H9 (cell line): ENCODE data around the gene SPATS2. TPM values are rescaled to one million over a fixed set of nuclear protein-coding genes. Genes with fewer than 3 reads are reported as not detected.

Experiments used
- DNase-seq: peaks from one replicate; pipeline ENCODE4 v3.0.0-alpha.2; 2017
- H2AFZ ChIP-seq: one replicate; pipeline ENCODE4 v1.6.1; 2013; ENCODE audit warnings: mild to moderate bottlenecking, low read length, control low read depth, moderate library complexity
- H2AK5ac ChIP-seq: 2 replicates; pipeline ENCODE4 v1.6.1; 2013; ENCODE audit warnings: low read length, control low read depth, mixed read lengths; ENCODE audit not compliant: insufficient read length
- H2BK120ac ChIP-seq: one replicate; pipeline ENCODE4 v1.6.1; 2013; ENCODE audit warnings: low read depth, mild to moderate bottlenecking, low read length, control low read depth, inconsistent platforms; ENCODE audit not compliant: poor library complexity, severe bottlenecking
- H2BK12ac ChIP-seq: 2 replicates; pipeline ENCODE4 v1.6.1; 2013; ENCODE audit warnings: low read length, control low read depth, mixed read lengths, low read depth; ENCODE audit not compliant: insufficient read length
- H2BK15ac ChIP-seq: 2 replicates; pipeline ENCODE4 v1.6.1; 2013; ENCODE audit warnings: low read depth, low read length, control low read depth
- H2BK20ac ChIP-seq: one replicate; pipeline ENCODE4 v1.6.1; 2013; ENCODE audit warnings: low read depth, mild to moderate bottlenecking, low read length, control low read depth, inconsistent platforms; ENCODE audit not compliant: poor library complexity, severe bottlenecking
- H2BK5ac ChIP-seq: 2 replicates; pipeline ENCODE4 v1.6.1; 2013; ENCODE audit warnings: low read length, control low read depth, mixed read lengths; ENCODE audit not compliant: insufficient read length
- H3K14ac ChIP-seq: 2 replicates; pipeline ENCODE4 v1.6.1; 2013; ENCODE audit warnings: low read length, control low read depth; ENCODE audit not compliant: insufficient read depth
- H3K18ac ChIP-seq: 2 replicates; pipeline ENCODE4 v1.6.1; 2013; ENCODE audit warnings: low read depth, mild to moderate bottlenecking, mixed read lengths, low read length, control low read depth; ENCODE audit not compliant: insufficient read length
- H3K23ac ChIP-seq: 2 replicates; pipeline ENCODE4 v1.6.1; 2013; ENCODE audit warnings: low read length, control low read depth, mixed read lengths, low read depth; ENCODE audit not compliant: insufficient read length
- H3K23me2 ChIP-seq: 2 replicates; pipeline ENCODE4 v1.6.1; 2013; ENCODE audit warnings: low read depth, mild to moderate bottlenecking, mixed read lengths, low read length, control low read depth; ENCODE audit not compliant: insufficient read length, poor library complexity, severe bottlenecking
- H3K27ac ChIP-seq: 2 replicates; pipeline ENCODE4 v1.5.1; 2013; ENCODE audit warnings: low read length, control low read depth, mixed read lengths, low read depth; ENCODE audit not compliant: insufficient read length
- H3K27me3 ChIP-seq: 2 replicates; pipeline ENCODE4 v1.6.1; 2013; ENCODE audit warnings: low read length, control low read depth, inconsistent platforms; ENCODE audit not compliant: insufficient read depth
- H3K4ac ChIP-seq: 2 replicates; pipeline ENCODE4 v1.6.1; 2013; ENCODE audit warnings: low read depth, mild to moderate bottlenecking, control low read depth, inconsistent platforms, low read length, moderate library complexity
- H3K4me1 ChIP-seq: 2 replicates; pipeline ENCODE4 v1.6.1; 2013; ENCODE audit warnings: low read length, control low read depth, inconsistent platforms; ENCODE audit not compliant: insufficient read depth
- H3K4me2 ChIP-seq: 2 replicates; pipeline ENCODE4 v1.6.1; 2013; ENCODE audit warnings: low read length, control low read depth, mixed read lengths; ENCODE audit not compliant: insufficient read length, insufficient read depth
- H3K56ac ChIP-seq: 2 replicates; pipeline ENCODE4 v1.6.1; 2013; ENCODE audit warnings: low read depth, mild to moderate bottlenecking, mixed read lengths, low read length, control low read depth; ENCODE audit not compliant: insufficient read length
- H3K79me1 ChIP-seq: 2 replicates; pipeline ENCODE4 v1.6.1; 2013; ENCODE audit warnings: low read depth, mild to moderate bottlenecking, moderate library complexity, low read length, control low read depth, inconsistent platforms; ENCODE audit not compliant: insufficient read depth, poor library complexity, severe bottlenecking
- H3K79me2 ChIP-seq: 2 replicates; pipeline ENCODE4 v1.6.1; 2013; ENCODE audit warnings: low read length, control low read depth, inconsistent platforms; ENCODE audit not compliant: insufficient read depth
- H3K9ac ChIP-seq: 2 replicates; pipeline ENCODE4 v1.6.1; 2013; ENCODE audit warnings: low read length, control low read depth, mixed read lengths; ENCODE audit not compliant: insufficient read length; ENCODE audit errors: extremely low read depth
- H3K9me3 ChIP-seq: one replicate; pipeline ENCODE4 v1.6.1; 2013; ENCODE audit warnings: low read depth, low read length, inconsistent platforms; ENCODE audit not compliant: control insufficient read depth
- H3T11ph ChIP-seq: one replicate; pipeline ENCODE4 v1.6.1; 2013; ENCODE audit warnings: mild to moderate bottlenecking, low read length, control low read depth, inconsistent platforms
- H4K20me1 ChIP-seq: one replicate; pipeline ENCODE4 v1.6.1; 2013; ENCODE audit not compliant: control insufficient read depth, insufficient read length, insufficient read depth
- H4K5ac ChIP-seq: 2 replicates; pipeline ENCODE4 v1.6.1; 2013; ENCODE audit warnings: low read depth, mild to moderate bottlenecking, mixed read lengths, low read length, control low read depth; ENCODE audit not compliant: insufficient read length
- H4K8ac ChIP-seq: replicated peaks from 2 replicates; pipeline ENCODE4 v1.6.1; 2013; ENCODE audit warnings: low read length, control low read depth, mixed read lengths, low read depth; ENCODE audit not compliant: insufficient read length
- H4K91ac ChIP-seq: 2 replicates; pipeline ENCODE4 v1.6.1; 2013; ENCODE audit warnings: low read depth, mild to moderate bottlenecking, moderate library complexity, mixed read lengths, low read length, control low read depth; ENCODE audit not compliant: insufficient read length
- H3K27ac Mint-ChIP-seq, 3 experiments: 2 replicates in 2 of 3; 3 replicates in 1 of 3; pipeline ENCODE4 v1.8.0; 2020 to 2021; ENCODE audit warnings: mixed read lengths in 3 of 3, mild to moderate bottlenecking in 1 of 3, moderate library complexity in 1 of 3
- H3K27me3 Mint-ChIP-seq: 2 replicates; pipeline ENCODE4 v1.8.0; 2021; ENCODE audit warnings: low read depth, mild to moderate bottlenecking, moderate library complexity, mixed read lengths
- H3K36me3 Mint-ChIP-seq, 3 experiments: 2 replicates in 2 of 3; 3 replicates in 1 of 3; pipeline ENCODE4 v1.8.0; 2020 to 2021; ENCODE audit warnings: low read depth in 3 of 3, mixed read lengths in 3 of 3; ENCODE audit not compliant: insufficient read depth in 1 of 3
- H3K4me1 Mint-ChIP-seq, 2 experiments: 2 replicates each; pipeline ENCODE4 v1.8.0; 2020; ENCODE audit warnings: mixed read lengths in 2 of 2
- H3K4me3 Mint-ChIP-seq, 2 experiments: 2 replicates in 1 of 2; 3 replicates in 1 of 2; pipeline ENCODE4 v1.8.0; 2020 to 2021; ENCODE audit warnings: mild to moderate bottlenecking in 2 of 2, mixed read lengths in 2 of 2, moderate library complexity in 1 of 2
- H3K9me3 Mint-ChIP-seq, 2 experiments: 2 replicates in 1 of 2; 3 replicates in 1 of 2; pipeline ENCODE4 v1.8.0; 2020; ENCODE audit warnings: mild to moderate bottlenecking in 2 of 2, mixed read lengths in 2 of 2, moderate library complexity in 1 of 2
- CTCF ChIP-seq: fragments of 200-600 bp; sonication (generic); conservative IDR thresholded peaks from 3 replicates; pipeline ENCODE4 v1.8.0; 2021; ENCODE audit warnings: antibody characterized with exemption, mild to moderate bottlenecking
- WGBS: extraction: QIAGEN DNeasy Blood & Tissue Kit; methylation state at CpG from one replicate; pipeline ENCODE4 v1.1.7; 2013; ENCODE audit warnings: missing lambda C conversion rate, low lambda C conversion rate, mixed read lengths; ENCODE audit not compliant: insufficient read length; ENCODE audit errors: extremely low coverage; 5-methylcytosine and 5-hydroxymethylcytosine counted together
- total RNA-seq: library from RNA; stranded (reverse); gene quantifications from 2 replicates; pipeline ENCODE4 v1.2.1, GENCODE V29; 2021

Gene SPATS2
- total RNA-seq, 1 experiment from 2014 or later: 17.1 TPM

- no CpG with 5 or more reads among the region's 1 CpG for WGBS
- no peak overlapping the region for H4K91ac ChIP-seq
- no peak overlapping the region for H3K23ac ChIP-seq
- H3K23me2 ChIP-seq: no peaks in the 10 kb centered on the region
- H3K4me2 ChIP-seq: no peak overlapping the region
- no peak for TF ChIP-seq CTCF
- no peaks in the 10 kb centered on the region for H3K27me3 ChIP-seq
- H3K14ac ChIP-seq: no peak overlapping the region
- no peaks in the 10 kb centered on the region for H3K79me2 ChIP-seq
- H3K27me3 Mint-ChIP-seq: peaks cover 9% of the 10 kb centered on the region
- H4K8ac ChIP-seq: no peak overlapping the region
- H2BK120ac ChIP-seq: no peak overlapping the region
- no peak overlapping the region for H2BK20ac ChIP-seq
- no peaks in the 10 kb centered on the region for H4K20me1 ChIP-seq
- H3K18ac ChIP-seq: no peak overlapping the region
- H3K79me1 ChIP-seq: no peaks in the 10 kb centered on the region
- no peaks in the 10 kb centered on the region for H3K9me3 ChIP-seq
- peaks cover 4 to 27% (median 27%) of the 10 kb centered on the region in 3 experiments; a peak in 6 of 7 replicates for H3K36me3 Mint-ChIP-seq
- no peak overlapping the region for H3K9ac ChIP-seq
- no peak overlapping the region for H3T11ph ChIP-seq
- H4K5ac ChIP-seq: no peak overlapping the region
- H2BK15ac ChIP-seq: no peak overlapping the region
- H2BK12ac ChIP-seq: no peak overlapping the region
- H2AFZ ChIP-seq: no peak overlapping the region
- H2AK5ac ChIP-seq: no peak overlapping the region
- H3K27ac ChIP-seq: no peak overlapping the region
- H3K56ac ChIP-seq: no peak overlapping the region
- H2BK5ac ChIP-seq: no peak overlapping the region
- H3K4me1 Mint-ChIP-seq: peaks cover 8 to 9% of the 10 kb centered on the region in 2 experiments
- no peaks in the 10 kb centered on the region for H3K4me1 ChIP-seq
- H3K4ac ChIP-seq: no peak overlapping the region
- H3K27ac Mint-ChIP-seq: no peak overlapping the region
- no peak for DNase-seq
- no peaks in the 10 kb centered on the region; a peak in 1 of 5 replicates for H3K9me3 Mint-ChIP-seq
- H3K4me3 Mint-ChIP-seq: no peak overlapping the region
These were observed 162.2 kb downstream of the SPATS2 start for GRCh38 chr12:49529414-49529813.
